ENCODE data around the gene SMG7.
A peak's percentile ranks its signal among the peaks of the same experiment; 100 is the strongest.
"Not testable (repeated sequence)": the region's sequence is repeated elsewhere in the genome, so short reads cannot be mapped to it uniquely, and the experiment has no call there.

SMG7 gene, protein sequence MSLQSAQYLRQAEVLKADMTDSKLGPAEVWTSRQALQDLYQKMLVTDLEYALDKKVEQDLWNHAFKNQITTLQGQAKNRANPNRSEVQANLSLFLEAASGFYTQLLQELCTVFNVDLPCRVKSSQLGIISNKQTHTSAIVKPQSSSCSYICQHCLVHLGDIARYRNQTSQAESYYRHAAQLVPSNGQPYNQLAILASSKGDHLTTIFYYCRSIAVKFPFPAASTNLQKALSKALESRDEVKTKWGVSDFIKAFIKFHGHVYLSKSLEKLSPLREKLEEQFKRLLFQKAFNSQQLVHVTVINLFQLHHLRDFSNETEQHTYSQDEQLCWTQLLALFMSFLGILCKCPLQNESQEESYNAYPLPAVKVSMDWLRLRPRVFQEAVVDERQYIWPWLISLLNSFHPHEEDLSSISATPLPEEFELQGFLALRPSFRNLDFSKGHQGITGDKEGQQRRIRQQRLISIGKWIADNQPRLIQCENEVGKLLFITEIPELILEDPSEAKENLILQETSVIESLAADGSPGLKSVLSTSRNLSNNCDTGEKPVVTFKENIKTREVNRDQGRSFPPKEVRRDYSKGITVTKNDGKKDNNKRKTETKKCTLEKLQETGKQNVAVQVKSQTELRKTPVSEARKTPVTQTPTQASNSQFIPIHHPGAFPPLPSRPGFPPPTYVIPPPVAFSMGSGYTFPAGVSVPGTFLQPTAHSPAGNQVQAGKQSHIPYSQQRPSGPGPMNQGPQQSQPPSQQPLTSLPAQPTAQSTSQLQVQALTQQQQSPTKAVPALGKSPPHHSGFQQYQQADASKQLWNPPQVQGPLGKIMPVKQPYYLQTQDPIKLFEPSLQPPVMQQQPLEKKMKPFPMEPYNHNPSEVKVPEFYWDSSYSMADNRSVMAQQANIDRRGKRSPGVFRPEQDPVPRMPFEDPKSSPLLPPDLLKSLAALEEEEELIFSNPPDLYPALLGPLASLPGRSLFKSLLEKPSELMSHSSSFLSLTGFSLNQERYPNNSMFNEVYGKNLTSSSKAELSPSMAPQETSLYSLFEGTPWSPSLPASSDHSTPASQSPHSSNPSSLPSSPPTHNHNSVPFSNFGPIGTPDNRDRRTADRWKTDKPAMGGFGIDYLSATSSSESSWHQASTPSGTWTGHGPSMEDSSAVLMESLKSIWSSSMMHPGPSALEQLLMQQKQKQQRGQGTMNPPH

DNA sequence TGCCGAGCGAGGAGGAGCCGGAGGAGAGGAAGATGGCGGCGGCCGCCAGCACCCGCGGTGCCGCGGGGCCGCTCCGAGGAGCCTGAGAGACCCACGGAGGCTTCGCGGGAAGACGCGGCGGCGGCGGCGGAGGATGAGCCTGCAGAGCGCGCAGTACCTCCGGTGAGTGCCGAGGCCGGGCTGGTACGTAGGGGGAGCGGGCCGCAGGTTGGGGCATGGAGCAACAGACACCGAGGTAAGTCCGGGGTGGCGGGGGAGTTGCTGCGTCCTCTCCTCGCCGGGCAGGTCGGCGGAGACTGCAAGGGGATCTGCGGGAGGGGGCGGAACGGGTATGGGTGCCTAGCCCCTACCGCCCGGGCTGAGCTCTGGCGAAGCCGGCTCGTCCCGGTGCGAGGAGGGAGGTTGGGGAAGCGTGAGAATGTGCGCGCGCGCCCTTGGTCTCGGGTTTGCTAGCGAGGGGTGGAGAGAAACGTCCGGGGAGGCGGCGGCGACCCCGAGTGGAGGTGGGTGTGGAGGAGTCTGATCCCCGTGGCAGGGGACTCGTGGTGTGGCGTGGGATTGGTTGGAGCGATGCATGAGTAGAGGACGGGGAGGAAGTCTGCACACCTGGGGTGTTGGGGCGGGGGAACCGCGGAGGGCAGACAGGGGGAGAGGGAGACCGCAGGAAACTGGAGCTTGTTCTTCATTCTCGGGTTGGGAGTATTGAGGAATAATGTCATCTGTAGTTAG is at the start of gene SMG7:
TSS of gene SMG7 (plus strand) at position 12 of the 729 bp plus-strand sequence. CDS start at position 134, 122 bp downstream.
- no peak for DNase-seq (ENCODE audit: low read depth)

DNA sequence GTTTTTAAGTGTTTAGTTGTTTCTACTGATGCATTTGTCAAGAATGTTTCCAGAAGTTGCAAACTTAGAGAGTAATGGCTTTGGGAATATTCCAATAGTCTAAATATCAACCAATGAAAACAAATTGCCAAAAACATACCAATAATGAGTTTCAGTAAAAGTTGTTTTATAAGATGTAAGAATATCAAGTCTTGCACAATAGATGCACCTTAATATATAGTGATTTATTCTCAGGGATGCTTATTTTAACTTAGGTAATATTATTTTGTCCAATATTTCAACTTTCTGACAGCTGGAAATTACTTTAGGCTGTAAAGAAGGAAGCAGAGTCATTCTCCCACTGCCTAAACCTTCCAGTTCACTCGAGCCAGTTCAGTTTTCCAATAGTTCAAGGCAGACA is 48.8 kb upstream of the SMG7 start:
- no peak for DNase-seq (ENCODE audit: low read depth)

DNA sequence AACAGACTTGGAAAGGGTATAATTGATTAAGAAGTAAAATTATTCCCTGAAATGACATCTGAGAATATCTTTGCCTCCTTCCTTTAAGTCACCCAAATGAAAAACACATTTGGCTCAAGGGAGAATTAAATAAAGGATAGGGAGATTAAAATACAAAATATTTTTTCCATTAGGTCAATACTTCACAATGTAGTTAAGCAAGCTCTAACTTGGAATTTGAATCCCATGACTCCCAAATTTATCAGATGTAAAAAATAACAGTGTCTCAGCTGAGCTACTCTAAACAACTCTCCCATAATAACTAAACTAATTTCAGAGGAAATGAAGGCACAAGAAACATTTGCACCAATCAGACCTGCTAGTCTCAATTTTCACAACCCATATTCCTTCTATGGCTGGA is 47.6 kb upstream of the SMG7 start:
- DNase-seq (ENCODE audit: low read depth) = no peak

GRCh38 chr1:183427591-183427990 is 44.7 kb upstream of the SMG7 start:
- DNase-seq (ENCODE audit: low read depth) = not testable (repeated sequence)

- DNase-seq (ENCODE audit: low read depth) = no peak
These were observed 40.3 kb upstream of the SMG7 start for GRCh38 chr1:183431840-183432547.

DNA sequence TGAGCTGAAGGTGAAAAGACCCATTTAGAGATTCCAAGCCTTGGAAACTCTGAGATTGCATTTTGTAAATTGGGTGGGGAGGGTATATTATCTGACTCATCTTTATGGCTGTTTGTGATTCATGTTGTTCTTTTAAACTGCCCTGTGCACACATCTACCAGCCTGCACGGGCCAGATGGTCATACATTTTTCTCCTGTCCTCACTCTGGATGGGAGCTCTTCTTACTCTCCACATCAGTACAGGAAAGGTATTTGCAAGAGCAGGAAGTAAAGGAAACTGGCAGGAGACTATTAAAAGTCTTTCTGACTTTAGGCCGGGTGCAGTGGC is 39.8 kb upstream of the SMG7 start:
- DNase-seq (ENCODE audit: low read depth) = no peak

- DNase-seq (ENCODE audit: low read depth) = no peak
These were observed 38.6 kb upstream of the SMG7 start for GRCh38 chr1:183433703-183434102.

GRCh38 chr1:183435497-183435896 is 36.8 kb upstream of the SMG7 start:
- no peak for DNase-seq (ENCODE audit: low read depth)

DNA sequence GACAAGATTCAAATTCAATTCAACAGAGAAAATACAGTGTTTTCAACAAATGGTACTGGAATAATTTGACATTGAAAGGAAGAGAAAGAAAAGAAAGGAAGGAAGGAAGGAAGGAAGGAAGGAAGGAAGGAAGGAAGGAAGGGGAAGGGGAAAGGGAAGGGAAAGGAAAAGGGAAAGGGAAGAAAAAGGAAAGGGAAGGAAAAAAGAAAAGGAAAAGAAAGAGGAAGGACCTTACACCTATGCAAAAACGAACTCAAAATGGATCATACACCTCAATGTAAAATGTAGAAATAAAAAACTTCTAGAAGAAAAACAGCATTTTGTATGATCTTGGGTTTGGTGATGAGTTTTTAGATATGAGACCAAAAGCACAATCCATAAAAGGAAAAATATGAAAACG is 34.2 kb upstream of the SMG7 start:
- DNase-seq (ENCODE audit: low read depth) = no peak

- DNase-seq (ENCODE audit: low read depth) = no peak
These were observed 29.3 kb upstream of the SMG7 start for GRCh38 chr1:183443011-183443410.

DNA sequence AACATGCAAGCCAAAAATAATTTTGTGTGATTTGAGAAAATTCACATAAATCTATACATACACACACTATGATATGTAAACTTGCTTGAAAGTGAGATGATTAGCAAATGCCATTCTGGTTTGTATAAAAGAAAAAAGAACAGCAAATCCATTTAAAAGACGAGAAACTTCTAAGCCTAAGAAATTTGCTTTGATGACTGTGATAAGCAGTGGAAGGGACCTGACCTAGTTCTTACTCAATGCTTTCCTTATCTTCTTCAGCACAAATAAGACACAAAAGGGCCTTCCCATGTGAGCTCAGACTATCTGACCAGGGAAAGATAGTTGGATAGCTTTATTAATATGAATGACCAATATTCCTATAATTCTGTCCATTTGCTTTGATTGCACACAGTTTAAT is 28.8 kb upstream of the SMG7 start:
- DNase-seq (ENCODE audit: low read depth) = no peak

- peak; percentile 10 for DNase-seq (ENCODE audit: low read depth)
These were observed 28.1 kb upstream of the SMG7 start for GRCh38 chr1:183444243-183444642.

DNA sequence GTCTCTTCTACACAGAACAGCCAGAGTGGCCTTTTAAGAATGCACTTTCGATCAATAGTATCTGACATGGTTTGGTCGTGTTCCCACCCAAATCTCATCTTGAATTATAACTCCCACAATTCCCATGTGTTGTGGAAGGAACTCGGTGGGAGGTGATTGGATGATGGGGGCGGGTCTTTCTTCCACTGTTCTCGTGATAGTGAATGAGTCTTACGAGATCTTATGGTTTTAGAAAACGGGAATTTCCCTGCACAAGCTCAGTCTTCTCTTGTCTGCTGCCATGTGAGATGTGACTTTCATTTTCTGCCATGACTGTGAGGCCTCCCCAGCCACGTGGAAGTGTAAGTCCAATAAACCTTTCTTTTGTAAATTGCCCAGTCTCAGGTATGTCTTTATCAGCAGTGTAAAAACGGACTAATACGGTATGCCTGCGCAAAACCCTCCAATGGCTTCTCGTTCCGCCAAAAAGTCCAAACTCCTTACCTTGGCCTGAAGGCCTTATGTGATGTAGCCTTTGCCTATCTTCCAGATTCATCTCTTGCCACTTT is 23.0 kb upstream of the SMG7 start:
- no peak for DNase-seq (ENCODE audit: low read depth)

GRCh38 chr1:183450093-183450492 is 22.2 kb upstream of the SMG7 start:
- DNase-seq (ENCODE audit: low read depth) = no peak

GRCh38 chr1:183454377-183454776 is 17.9 kb upstream of the SMG7 start:
- no peak for DNase-seq (ENCODE audit: low read depth)

DNA sequence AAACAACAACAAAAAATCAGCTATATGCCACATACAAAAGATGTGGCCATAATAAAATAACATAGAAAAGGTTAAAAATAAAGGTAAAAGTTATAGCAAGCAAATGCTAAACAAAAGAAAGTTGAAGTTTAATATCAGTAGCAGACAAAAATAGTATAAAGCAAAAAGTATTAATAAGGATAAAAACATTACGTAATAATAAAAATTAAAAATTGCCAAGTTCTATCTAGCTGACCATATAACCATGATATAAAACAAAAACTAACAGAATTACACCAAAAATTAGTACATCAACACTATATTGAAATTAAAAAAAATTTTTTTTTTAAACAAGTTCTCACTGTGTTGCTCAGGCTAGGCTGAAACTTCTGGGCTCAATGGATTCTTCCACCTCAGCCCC is 15.5 kb upstream of the SMG7 start:
- no peak for DNase-seq (ENCODE audit: low read depth)

DNA sequence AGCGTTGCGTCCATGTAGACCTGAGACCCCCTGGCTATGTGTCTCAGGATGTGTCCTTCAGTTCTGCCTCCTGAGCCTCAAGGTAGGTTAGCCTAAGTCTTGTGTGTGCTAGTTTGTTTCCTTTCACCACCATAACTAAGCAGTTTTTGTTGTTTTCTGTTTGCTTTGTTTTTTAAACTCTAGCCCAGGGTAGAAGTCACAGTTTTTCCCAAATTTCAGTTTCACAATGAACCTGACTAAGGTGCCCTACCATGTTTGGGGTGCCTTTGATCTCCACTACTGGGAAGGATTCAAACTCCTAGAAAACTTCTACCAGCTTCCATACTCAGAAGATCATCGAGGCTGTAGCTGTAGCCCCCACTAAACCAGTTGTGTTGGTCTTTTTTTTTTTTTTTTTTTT is 14.8 kb upstream of the SMG7 start:
- DNase-seq (ENCODE audit: low read depth) = no peak

DNA sequence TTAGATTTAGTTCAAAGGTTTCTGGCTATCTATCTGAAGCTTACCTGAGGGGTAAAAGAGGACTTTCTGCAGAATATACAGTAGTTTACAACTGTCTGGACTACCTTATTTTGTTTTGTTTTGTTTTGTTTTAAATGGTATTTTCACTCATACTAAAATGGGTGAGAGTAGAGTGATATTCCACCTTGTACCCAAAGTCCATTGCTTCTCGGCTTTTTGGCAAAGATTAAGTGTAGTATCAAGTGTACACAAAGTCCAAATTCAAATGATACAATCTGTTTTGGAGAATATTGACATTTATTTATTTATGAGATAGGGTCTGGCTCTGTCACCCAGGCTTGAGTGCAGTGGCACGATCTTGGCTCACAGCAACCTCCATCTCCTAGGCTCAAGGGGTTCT is 11.7 kb upstream of the SMG7 start:
- no peak for DNase-seq (ENCODE audit: low read depth)

- no peak for DNase-seq (ENCODE audit: low read depth)
These were observed 10.9 kb upstream of the SMG7 start for GRCh38 chr1:183461350-183461749.

DNA sequence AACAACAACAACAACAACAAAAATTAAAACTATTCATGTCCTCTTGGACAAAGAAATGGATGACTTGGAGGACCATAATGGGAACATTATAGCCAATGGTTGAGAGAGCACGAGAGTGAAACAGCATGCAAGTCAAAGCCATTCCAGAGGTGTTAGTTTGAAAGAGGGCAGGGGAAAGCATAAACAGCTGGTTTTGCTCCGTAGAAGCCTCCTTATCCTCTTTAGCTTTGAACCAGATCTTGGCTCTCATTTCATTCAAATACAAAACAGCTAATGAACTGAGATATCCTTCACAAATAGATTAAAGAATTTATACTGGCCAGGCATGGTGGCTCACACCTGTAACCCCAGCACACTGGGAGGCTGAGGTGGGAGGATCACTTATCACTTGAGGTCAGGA is 8.7 kb upstream of the SMG7 start:
- no peak for DNase-seq (ENCODE audit: low read depth)

GRCh38 chr1:183466781-183467180 is 5.5 kb upstream of the SMG7 start:
- no peak for DNase-seq (ENCODE audit: low read depth)

Data from non-pigmented ciliary epithelial cell (primary cell).